ENCODE measurements around the gene PCDHGA6. TPM values are rescaled to one million over a fixed set of nuclear protein-coding genes. Genes with fewer than 3 reads are reported as not detected.
"Not testable (repeated sequence)": the region's sequence is repeated elsewhere in the genome, so short reads cannot be mapped to it uniquely, and the experiment has no call there.

The PCDHGA6 gene
- total RNA-seq, 1 experiment from 2014 or later, result 14.5 TPM

DNA sequence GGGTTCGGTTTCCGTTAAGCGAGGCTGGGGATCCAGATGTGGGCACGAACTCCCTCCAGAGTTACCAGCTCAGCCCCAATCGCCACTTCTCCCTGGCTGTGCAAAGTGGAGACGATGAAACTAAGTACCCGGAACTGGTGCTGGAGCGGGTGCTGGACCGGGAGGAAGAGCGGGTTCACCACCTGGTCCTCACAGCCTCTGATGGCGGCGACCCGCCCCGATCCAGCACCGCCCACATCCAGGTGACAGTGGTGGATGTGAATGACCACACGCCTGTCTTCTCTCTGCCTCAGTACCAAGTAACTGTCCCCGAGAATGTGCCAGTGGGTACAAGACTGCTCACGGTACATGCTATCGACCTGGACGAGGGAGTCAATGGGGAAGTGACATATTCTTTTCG is 9.7 kb downstream of the PCDHGA6 start:
- no peak overlapping the region for H3K4me2 ChIP-seq (ENCODE audit: low read depth, low read length, poor library complexity, severe bottlenecking)
- peaks cover 40% of the 10 kb centered on the region for H3K9me3 ChIP-seq (ENCODE audit: low read length)
- no peak overlapping the region for H2AFZ ChIP-seq (ENCODE audit: low read length)
- no peaks in the 10 kb centered on the region for H3K4me1 ChIP-seq (ENCODE audit: low read length)
- no peak for DNase-seq
- no peak overlapping the region for H3K9ac ChIP-seq (ENCODE audit: low read length)
- peaks cover 33% of the 10 kb centered on the region for H3K79me2 ChIP-seq (ENCODE audit: low read length)
- H3K36me3 ChIP-seq (ENCODE audit: insufficient read depth, low read length), result peaks cover 62% of the 10 kb centered on the region
- H3K9me2 ChIP-seq (replicated peaks; ENCODE audit: insufficient read depth, low read length), result no peaks in the 10 kb centered on the region
- H3K4me3 ChIP-seq (ENCODE audit: low read length), result peak overlapping the region; percentile 18; the same call in 1 of the 2 replicates
- H3K27me3 ChIP-seq (ENCODE audit: low read length), result no peaks in the 10 kb centered on the region
- no peaks in the 10 kb centered on the region for H4K20me1 ChIP-seq (ENCODE audit: insufficient read depth, low read depth, low read length)
- no peak overlapping the region for H3K27ac ChIP-seq (ENCODE audit: low read length)

DNA sequence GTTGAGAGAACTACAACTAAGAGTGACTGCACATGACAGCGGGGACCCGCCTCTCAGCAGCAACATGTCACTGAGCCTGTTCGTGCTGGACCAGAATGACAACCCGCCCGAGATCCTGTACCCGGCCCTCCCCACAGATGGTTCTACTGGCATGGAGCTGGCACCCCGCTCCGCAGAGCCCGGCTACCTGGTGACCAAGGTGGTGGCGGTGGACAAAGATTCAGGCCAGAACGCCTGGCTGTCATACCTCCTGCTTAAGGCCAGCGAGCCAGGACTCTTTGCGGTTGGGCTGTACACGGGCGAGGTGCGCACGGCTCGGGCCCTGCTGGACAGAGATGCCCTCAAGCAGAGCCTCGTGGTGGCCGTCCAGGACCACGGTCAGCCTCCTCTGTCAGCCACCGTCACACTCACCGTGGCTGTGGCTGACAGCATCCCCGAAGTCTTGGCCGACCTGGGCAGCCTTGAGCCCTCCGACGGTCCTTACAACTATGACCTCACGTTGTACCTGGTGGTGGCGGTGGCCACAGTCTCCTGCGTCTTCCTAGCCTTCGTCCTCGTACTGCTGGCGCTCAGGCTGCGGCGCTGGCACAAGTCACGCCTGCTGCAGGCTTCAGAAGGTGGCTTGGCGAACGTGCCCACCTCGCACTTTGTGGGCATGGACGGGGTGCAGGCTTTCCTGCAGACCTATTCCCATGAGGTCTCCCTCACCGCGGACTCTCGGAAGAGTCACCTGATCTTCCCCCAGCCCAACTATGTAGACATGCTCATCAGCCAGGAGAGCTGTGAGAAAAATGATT is 11.0 kb downstream of the PCDHGA6 start:
- H3K4me1 ChIP-seq (ENCODE audit: low read length), result no peaks in the 10 kb centered on the region
- H3K4me2 ChIP-seq (ENCODE audit: low read depth, low read length, poor library complexity, severe bottlenecking), result no peak overlapping the region
- H3K36me3 ChIP-seq (ENCODE audit: insufficient read depth, low read length), result peaks cover 50% of the 10 kb centered on the region
- no peak overlapping the region for H2AFZ ChIP-seq (ENCODE audit: low read length)
- peaks cover 38% of the 10 kb centered on the region for H3K9me3 ChIP-seq (ENCODE audit: low read length)
- H3K4me3 ChIP-seq (ENCODE audit: low read length), result no peak overlapping the region
- H3K9ac ChIP-seq (ENCODE audit: low read length), result no peak overlapping the region
- no peaks in the 10 kb centered on the region for H3K27me3 ChIP-seq (ENCODE audit: low read length)
- H3K27ac ChIP-seq (ENCODE audit: low read length), result no peak overlapping the region
- no peaks in the 10 kb centered on the region for H4K20me1 ChIP-seq (ENCODE audit: insufficient read depth, low read depth, low read length)
- peaks cover 21% of the 10 kb centered on the region; the same call in 1 of the 2 replicates for H3K79me2 ChIP-seq (ENCODE audit: low read length)
- H3K9me2 ChIP-seq (replicated peaks; ENCODE audit: insufficient read depth, low read length), result no peaks in the 10 kb centered on the region
- DNase-seq, result no peak

DNA sequence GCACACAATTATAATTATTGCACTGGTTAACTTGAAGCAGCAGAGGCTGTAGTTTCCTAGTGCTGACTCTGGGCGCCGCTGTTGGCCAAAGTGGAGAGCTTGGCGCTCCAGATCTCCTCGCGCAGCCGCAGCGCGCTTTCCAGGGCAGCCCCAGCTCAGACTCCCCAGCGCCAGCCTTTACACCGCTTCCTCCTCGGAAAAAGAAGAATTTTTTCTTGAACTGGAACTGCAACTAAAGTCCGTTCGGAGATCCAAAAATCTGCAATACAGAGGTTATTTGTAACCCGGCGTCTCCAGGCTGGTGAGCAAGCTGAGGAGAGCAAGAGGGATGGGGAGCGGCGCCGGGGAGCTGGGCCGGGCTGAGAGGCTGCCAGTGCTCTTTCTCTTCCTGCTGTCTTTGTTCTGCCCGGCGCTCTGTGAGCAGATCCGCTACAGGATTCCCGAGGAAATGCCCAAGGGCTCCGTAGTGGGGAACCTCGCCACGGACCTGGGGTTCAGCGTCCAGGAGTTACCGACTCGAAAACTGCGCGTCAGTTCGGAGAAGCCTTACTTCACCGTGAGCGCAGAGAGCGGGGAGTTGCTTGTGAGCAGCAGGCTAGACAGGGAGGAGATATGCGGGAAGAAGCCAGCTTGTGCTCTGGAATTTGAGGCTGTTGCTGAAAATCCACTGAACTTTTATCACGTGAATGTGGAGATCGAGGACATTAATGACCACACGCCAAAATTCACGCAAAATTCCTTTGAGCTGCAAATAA is 14.0 kb downstream of the PCDHGA6 start, which contains the start of gene PCDHGB4:
Gene PCDHGB4 (plus strand): TSS at position 142 of the 755 bp plus-strand sequence. CDS start 187 bp downstream, at position 329.
- Histone ChIP-seq H3K79me2 (ENCODE audit: low read length) (peaks cover 12% of the 10 kb centered on the region; the same call in 1 of the 2 replicates), H3K9me3 (ENCODE audit: low read length) (peaks cover 26% of the 10 kb centered on the region), H3K36me3 (ENCODE audit: insufficient read depth, low read length) (peaks cover 47% of the 10 kb centered on the region)
- not testable (repeated sequence) for H3K27ac ChIP-seq (ENCODE audit: low read length); H3K4me3 ChIP-seq (ENCODE audit: low read length); H3K9ac ChIP-seq (ENCODE audit: low read length); H3K9me2 ChIP-seq (replicated peaks; ENCODE audit: insufficient read depth, low read length); H2AFZ ChIP-seq (ENCODE audit: low read length); H4K20me1 ChIP-seq (ENCODE audit: insufficient read depth, low read depth, low read length); H3K4me2 ChIP-seq (ENCODE audit: low read depth, low read length, poor library complexity, severe bottlenecking); H3K4me1 ChIP-seq (ENCODE audit: low read length); DNase-seq; H3K27me3 ChIP-seq (ENCODE audit: low read length)

DNA sequence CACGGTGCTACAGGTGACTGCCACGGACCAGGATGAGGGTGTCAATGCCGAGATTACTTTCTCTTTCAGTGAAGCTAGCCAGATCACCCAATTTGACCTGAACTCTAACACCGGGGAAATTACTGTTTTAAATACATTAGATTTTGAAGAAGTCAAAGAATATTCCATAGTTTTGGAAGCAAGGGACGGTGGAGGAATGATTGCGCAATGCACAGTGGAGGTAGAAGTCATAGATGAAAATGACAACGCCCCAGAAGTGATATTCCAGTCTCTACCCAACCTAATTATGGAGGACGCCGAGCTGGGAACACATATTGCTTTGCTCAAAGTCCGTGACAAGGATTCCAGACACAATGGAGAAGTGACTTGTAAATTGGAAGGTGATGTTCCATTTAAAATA is 15.0 kb downstream of the PCDHGA6 start:
- Histone ChIP-seq H3K9me2 (replicated peaks; ENCODE audit: insufficient read depth, low read length) (no peaks in the 10 kb centered on the region), H3K9me3 (ENCODE audit: low read length) (peaks cover 24% of the 10 kb centered on the region), H3K4me2 (ENCODE audit: low read depth, low read length, poor library complexity, severe bottlenecking) (no peak overlapping the region), H3K4me3 (ENCODE audit: low read length) (no peak overlapping the region), H2AFZ (ENCODE audit: low read length) (no peak overlapping the region), H3K4me1 (ENCODE audit: low read length) (no peaks in the 10 kb centered on the region), H3K9ac (ENCODE audit: low read length) (no peak overlapping the region), H3K27me3 (ENCODE audit: low read length) (no peaks in the 10 kb centered on the region), H3K79me2 (ENCODE audit: low read length) (peaks cover 9% of the 10 kb centered on the region; the same call in 1 of the 2 replicates), H3K27ac (ENCODE audit: low read length) (no peak overlapping the region), H3K36me3 (ENCODE audit: insufficient read depth, low read length) (peaks cover 41% of the 10 kb centered on the region), H4K20me1 (ENCODE audit: insufficient read depth, low read depth, low read length) (no peaks in the 10 kb centered on the region)
- DNase-seq, result no peak

DNA sequence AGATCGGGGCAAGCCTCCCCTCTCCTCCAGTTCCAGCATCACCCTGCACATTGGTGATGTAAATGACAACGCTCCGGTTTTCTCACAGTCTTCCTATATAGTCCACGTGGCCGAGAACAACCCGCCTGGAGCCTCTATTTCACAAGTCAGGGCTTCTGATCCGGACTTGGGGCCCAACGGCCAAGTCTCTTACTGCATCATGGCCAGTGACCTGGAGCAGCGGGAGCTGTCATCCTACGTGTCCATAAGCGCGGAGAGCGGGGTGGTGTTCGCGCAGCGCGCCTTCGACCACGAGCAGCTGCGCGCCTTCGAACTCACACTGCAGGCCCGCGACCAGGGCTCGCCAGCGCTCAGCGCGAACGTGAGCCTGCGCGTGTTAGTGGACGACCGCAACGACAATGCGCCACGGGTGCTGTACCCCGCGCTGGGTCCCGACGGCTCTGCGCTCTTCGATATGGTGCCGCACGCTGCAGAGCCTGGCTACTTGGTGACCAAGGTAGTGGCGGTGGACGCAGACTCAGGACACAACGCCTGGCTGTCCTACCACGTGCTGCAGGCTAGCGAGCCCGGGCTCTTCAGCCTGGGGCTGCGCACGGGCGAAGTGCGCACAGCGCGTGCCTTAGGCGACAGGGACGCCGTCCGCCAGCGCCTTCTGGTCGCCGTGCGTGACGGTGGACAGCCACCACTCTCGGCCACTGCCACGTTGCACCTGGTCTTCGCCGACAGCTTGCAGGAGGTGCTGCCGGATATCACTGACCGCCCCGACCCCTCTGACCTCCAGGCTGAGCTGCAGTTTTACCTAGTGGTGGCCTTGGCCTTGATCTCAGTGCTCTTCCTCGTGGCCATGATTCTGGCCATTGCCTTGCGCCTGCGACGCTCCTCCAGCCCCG is 15.7 kb downstream of the PCDHGA6 start:
- Histone ChIP-seq H3K9ac (ENCODE audit: low read length) (no peak overlapping the region), H2AFZ (ENCODE audit: low read length) (no peak overlapping the region), H3K27me3 (ENCODE audit: low read length) (no peaks in the 10 kb centered on the region), H3K27ac (ENCODE audit: low read length) (no peak overlapping the region), H3K9me2 (replicated peaks; ENCODE audit: insufficient read depth, low read length) (no peaks in the 10 kb centered on the region), H4K20me1 (ENCODE audit: insufficient read depth, low read depth, low read length) (no peaks in the 10 kb centered on the region), H3K9me3 (ENCODE audit: low read length) (peaks cover 23% of the 10 kb centered on the region), H3K4me2 (ENCODE audit: low read depth, low read length, poor library complexity, severe bottlenecking) (no peak overlapping the region), H3K79me2 (ENCODE audit: low read length) (peaks cover 8% of the 10 kb centered on the region; the same call in 1 of the 2 replicates), H3K4me1 (ENCODE audit: low read length) (no peaks in the 10 kb centered on the region), H3K36me3 (ENCODE audit: insufficient read depth, low read length) (peaks cover 40% of the 10 kb centered on the region), H3K4me3 (ENCODE audit: low read length) (no peak overlapping the region)
- DNase-seq, result no peak

DNA sequence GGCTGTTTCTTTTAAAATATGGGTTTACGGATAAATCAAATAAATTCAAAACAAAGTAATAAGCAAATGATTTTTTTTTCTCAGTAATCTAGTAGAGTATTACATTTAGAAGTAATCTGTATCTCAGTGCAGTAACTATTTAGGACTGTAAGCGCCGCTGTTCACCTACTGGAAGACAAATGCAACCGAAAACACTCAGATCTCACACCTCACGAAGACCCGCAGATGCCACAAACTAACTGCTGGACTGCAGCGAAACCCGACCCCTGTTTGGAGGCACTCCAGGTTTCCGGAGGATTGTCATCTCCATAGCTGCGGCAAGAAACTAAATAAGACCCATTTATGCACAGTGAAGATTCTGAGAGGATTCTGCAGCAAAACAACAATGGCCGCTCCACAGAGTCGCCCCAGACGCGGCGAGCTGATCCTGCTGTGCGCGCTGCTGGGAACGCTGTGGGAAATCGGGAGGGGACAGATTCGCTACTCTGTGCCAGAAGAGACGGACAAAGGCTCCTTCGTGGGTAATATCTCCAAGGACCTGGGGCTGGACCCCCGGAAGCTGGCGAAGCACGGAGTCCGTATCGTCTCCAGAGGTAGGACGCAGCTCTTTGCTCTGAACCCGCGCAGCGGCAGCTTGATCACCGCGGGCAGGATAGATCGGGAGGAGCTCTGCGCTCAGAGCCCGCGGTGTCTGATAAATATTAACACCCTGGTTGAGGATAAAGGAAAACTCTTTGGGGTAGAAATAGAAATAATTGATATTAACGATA is 18.9 kb downstream of the PCDHGA6 start, which contains the start of gene PCDHGA8:
Gene PCDHGA8 (plus strand): TSS at position 205 of the 770 bp plus-strand sequence. CDS start 181 bp downstream, at position 386.
- no peaks in the 10 kb centered on the region for H3K4me1 ChIP-seq (ENCODE audit: low read length)
- H3K9me3 ChIP-seq (ENCODE audit: low read length), result peaks cover 19% of the 10 kb centered on the region
- H3K9me2 ChIP-seq (replicated peaks; ENCODE audit: insufficient read depth, low read length), result no peaks in the 10 kb centered on the region
- no peak within 1 kb of the TSS for H3K27ac ChIP-seq (ENCODE audit: low read length)
- H2AFZ ChIP-seq (ENCODE audit: low read length), result no peak within 1 kb of the TSS
- peaks cover 27% of the 10 kb centered on the region; the same call in 1 of the 2 replicates for H3K36me3 ChIP-seq (ENCODE audit: insufficient read depth, low read length)
- no peak for DNase-seq
- H3K79me2 ChIP-seq (ENCODE audit: low read length), result no peaks in the 10 kb centered on the region
- no peak within 1 kb of the TSS for H3K9ac ChIP-seq (ENCODE audit: low read length)
- H3K4me2 ChIP-seq (ENCODE audit: low read depth, low read length, poor library complexity, severe bottlenecking), result no peak within 1 kb of the TSS
- H3K27me3 ChIP-seq (ENCODE audit: low read length), result no peaks in the 10 kb centered on the region
- no peaks in the 10 kb centered on the region for H4K20me1 ChIP-seq (ENCODE audit: insufficient read depth, low read depth, low read length)
- H3K4me3 ChIP-seq (ENCODE audit: low read length), result no peak within 1 kb of the TSS

DNA sequence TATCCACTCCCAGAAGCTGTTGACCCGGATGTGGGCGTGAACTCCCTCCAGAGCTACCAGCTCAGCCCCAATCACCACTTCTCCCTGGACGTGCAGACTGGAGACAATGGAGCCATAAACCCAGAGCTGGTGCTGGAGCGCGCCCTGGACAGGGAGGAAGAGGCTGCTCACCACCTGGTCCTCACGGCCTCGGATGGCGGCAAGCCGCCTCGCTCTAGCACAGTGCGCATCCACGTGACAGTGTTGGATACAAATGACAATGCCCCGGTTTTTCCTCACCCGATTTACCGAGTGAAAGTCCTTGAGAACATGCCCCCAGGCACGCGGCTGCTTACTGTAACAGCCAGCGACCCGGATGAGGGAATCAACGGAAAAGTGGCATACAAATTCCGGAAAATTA is 19.6 kb downstream of the PCDHGA6 start:
- Histone ChIP-seq H3K9ac (ENCODE audit: low read length) (no peak overlapping the region), H4K20me1 (ENCODE audit: insufficient read depth, low read depth, low read length) (no peaks in the 10 kb centered on the region), H3K27ac (ENCODE audit: low read length) (no peak overlapping the region), H3K9me3 (ENCODE audit: low read length) (peaks cover 19% of the 10 kb centered on the region), H3K36me3 (ENCODE audit: insufficient read depth, low read length) (peaks cover 27% of the 10 kb centered on the region; the same call in 1 of the 2 replicates), H3K9me2 (replicated peaks; ENCODE audit: insufficient read depth, low read length) (no peaks in the 10 kb centered on the region), H3K4me3 (ENCODE audit: low read length) (no peak overlapping the region), H3K4me1 (ENCODE audit: low read length) (no peaks in the 10 kb centered on the region), H3K27me3 (ENCODE audit: low read length) (no peaks in the 10 kb centered on the region), H3K4me2 (ENCODE audit: low read depth, low read length, poor library complexity, severe bottlenecking) (no peak overlapping the region), H2AFZ (ENCODE audit: low read length) (no peak overlapping the region), H3K79me2 (ENCODE audit: low read length) (no peaks in the 10 kb centered on the region)
- DNase-seq, result no peak

Measured in Karpas-422 (cell line).